IMR-90 (cell line): Measurements from ENCODE around the gene SLC35F3. TPM values are rescaled to one million over a fixed set of nuclear protein-coding genes. Genes with fewer than 3 reads are reported as not detected.

Experiments
- ATAC-seq: fragments of 200-7000 bp; cut with Tn5 transposase; 2 replicates; pipeline ENCODE4 v1.9.1; 2020; ENCODE audit warnings: low read depth, mild to moderate bottlenecking, moderate library complexity
- BruUV-seq: library from RNA; stranded (reverse); fragments of 400-500 nt; replicated peaks from 2 replicates; lab custom pipeline; 2021; lab: Mats Ljungman, UMichigan
- CTCF ChIA-PET: fragments of 300-600 bp; formaldehyde crosslinking; extraction: SDS; loops from one replicate; lab custom pipeline; 2021; ENCODE audit warnings: antibody characterized with exemption; lab: Yijun Ruan, JAX
- POLR2A ChIA-PET: fragments of 300-600 bp; sonication (Branson Sonifier 250); formaldehyde crosslinking; loops from one replicate; lab custom pipeline; 2022; ENCODE audit warnings: antibody characterized with exemption; ENCODE audit not compliant: unreplicated experiment; lab: Charles Lee
- DNase-seq: peaks from one replicate; pipeline ENCODE4 v3.0.0; 2013
- H2AFZ ChIP-seq: replicated peaks from 2 replicates; pipeline ENCODE3; 2013; ENCODE audit warnings: low read length, mild to moderate bottlenecking; ENCODE audit not compliant: poor library complexity
- H2AK5ac ChIP-seq: 2 replicates; pipeline ENCODE4 v1.6.1; 2013; ENCODE audit warnings: low read depth, low read length, inconsistent platforms
- H2AK9ac ChIP-seq: replicated peaks from 2 replicates; pipeline ENCODE3; 2013; ENCODE audit warnings: mild to moderate bottlenecking, low read depth, low read length, moderate library complexity; ENCODE audit not compliant: poor library complexity
- H2BK120ac ChIP-seq: 2 replicates; pipeline ENCODE4 v1.6.1; 2013; ENCODE audit warnings: low read depth, low read length, inconsistent platforms
- H2BK15ac ChIP-seq: 3 replicates; pipeline ENCODE4 v1.6.1; 2013; ENCODE audit warnings: low read depth, low read length, inconsistent platforms
- H2BK20ac ChIP-seq: 2 replicates; pipeline ENCODE4 v1.6.1; 2013; ENCODE audit warnings: low read depth, mild to moderate bottlenecking, inconsistent platforms, low read length, moderate library complexity
- H2BK5ac ChIP-seq: 2 replicates; pipeline ENCODE4 v1.6.1; 2013; ENCODE audit warnings: mild to moderate bottlenecking, low read depth, low read length, inconsistent platforms; ENCODE audit not compliant: poor library complexity, severe bottlenecking
- H3K14ac ChIP-seq: replicated peaks from 2 replicates; pipeline ENCODE4 v1.6.1; 2013; ENCODE audit warnings: low read depth, low read length, inconsistent platforms
- H3K18ac ChIP-seq: 2 replicates; pipeline ENCODE4 v1.6.1; 2013; ENCODE audit warnings: low read depth, low read length, control low read depth
- H3K23ac ChIP-seq: 2 replicates; pipeline ENCODE4 v1.6.1; 2013; ENCODE audit warnings: low read depth, low read length, inconsistent platforms
- H3K27ac ChIP-seq: 2 replicates; pipeline ENCODE4 v1.5.1; 2013; ENCODE audit warnings: mild to moderate bottlenecking, control low read depth, low read length; ENCODE audit not compliant: insufficient read depth
- H3K27me3 ChIP-seq: 2 replicates; pipeline ENCODE4 v1.6.1; 2013; ENCODE audit warnings: low read length; ENCODE audit not compliant: control insufficient read depth, insufficient read depth
- H3K36me3 ChIP-seq: 2 replicates; pipeline ENCODE4 v1.6.1; 2013; ENCODE audit warnings: low read length, mixed read lengths; ENCODE audit not compliant: control insufficient read depth, insufficient read depth
- H3K4ac ChIP-seq: 2 replicates; pipeline ENCODE4 v1.6.1; 2013; ENCODE audit warnings: low read depth, low read length, inconsistent platforms
- H3K4me1 ChIP-seq: 2 replicates; pipeline ENCODE4 v1.6.1; 2013; ENCODE audit warnings: low read length, mixed read lengths; ENCODE audit not compliant: control insufficient read depth, insufficient read depth
- H3K4me2 ChIP-seq: 2 replicates; pipeline ENCODE4 v1.6.1; 2013; ENCODE audit warnings: low read depth, mild to moderate bottlenecking, control low read depth, low read length, moderate library complexity
- H3K4me3 ChIP-seq: 2 replicates; pipeline ENCODE4 v1.5.1; 2013; ENCODE audit warnings: low read depth, mild to moderate bottlenecking, control low read depth, low read length, moderate library complexity; ENCODE audit not compliant: insufficient read depth
- H3K56ac ChIP-seq: 2 replicates; pipeline ENCODE4 v1.6.1; 2013; ENCODE audit warnings: low read length, inconsistent platforms; ENCODE audit not compliant: insufficient read depth; ENCODE audit errors: extremely low read depth
- H3K79me1 ChIP-seq, 2 experiments: 2 replicates each; pipeline ENCODE4 v1.6.1; 2013; ENCODE audit warnings: low read length in 2 of 2, inconsistent platforms in 1 of 2, low read depth in 1 of 2
- H3K9ac ChIP-seq: 2 replicates; pipeline ENCODE4 v1.6.1; 2013; ENCODE audit warnings: low read depth, low read length, control low read depth
- H3K9me1 ChIP-seq: 2 replicates; pipeline ENCODE4 v1.6.1; 2013; ENCODE audit warnings: low read length, inconsistent platforms; ENCODE audit not compliant: insufficient read depth
- H3K9me3 ChIP-seq: 2 replicates; pipeline ENCODE4 v1.6.1; 2013; ENCODE audit warnings: low read length; ENCODE audit not compliant: control insufficient read depth, insufficient read depth
- H4K20me1 ChIP-seq: 2 replicates; pipeline ENCODE4 v1.6.1; 2013; ENCODE audit warnings: low read length, inconsistent platforms; ENCODE audit not compliant: insufficient read depth
- H4K5ac ChIP-seq: 2 replicates; pipeline ENCODE4 v1.6.1; 2013; ENCODE audit warnings: mild to moderate bottlenecking, low read depth, low read length, control low read depth
- H4K8ac ChIP-seq, 2 experiments: 2 replicates each; pipeline ENCODE4 v1.6.1; 2013; ENCODE audit warnings: low read depth in 2 of 2, low read length in 2 of 2, control low read depth in 1 of 2, inconsistent platforms in 1 of 2
- H4K91ac ChIP-seq: 2 replicates; pipeline ENCODE4 v1.6.1; 2013; ENCODE audit warnings: low read depth, low read length, inconsistent platforms; ENCODE audit not compliant: insufficient read depth
- BHLHE40 ChIP-seq: fragments of 150-350 bp; IDR thresholded peaks from 2 replicates; pipeline ENCODE4 v1.6.1; 2016; ENCODE audit warnings: mild to moderate bottlenecking, low read depth, low read length
- CEBPB ChIP-seq: IDR thresholded peaks from 2 replicates; pipeline ENCODE4 v1.6.1; 2012; ENCODE audit warnings: low read depth, low read length, improper control_type of control experiment
- CHD1 ChIP-seq: IDR thresholded peaks from 2 replicates; pipeline ENCODE4 v1.6.1; 2012; ENCODE audit warnings: low read depth, low read length, improper control_type of control experiment
- CTCF ChIP-seq: conservative IDR thresholded peaks from 2 replicates; pipeline ENCODE4 v1.5.1; 2012; ENCODE audit warnings: mild to moderate bottlenecking, low read depth, low read length, improper control_type of control experiment
- ELK1 ChIP-seq: fragments of 150-350 bp; IDR thresholded peaks from 2 replicates; pipeline ENCODE4 v1.6.1; 2016; ENCODE audit warnings: low read depth, mild to moderate bottlenecking, low read length, moderate library complexity, borderline replicate concordance
- FOS ChIP-seq: fragments of 150-350 bp; IDR thresholded peaks from 2 replicates; pipeline ENCODE4 v1.6.1; 2016; ENCODE audit warnings: low read depth, low read length
- MAFK ChIP-seq: IDR thresholded peaks from 2 replicates; pipeline ENCODE4 v1.6.1; 2012; ENCODE audit warnings: low read depth, low read length, improper control_type of control experiment
- MAZ ChIP-seq: IDR thresholded peaks from 2 replicates; pipeline ENCODE4 v1.6.1; 2012; ENCODE audit warnings: low read depth, mild to moderate bottlenecking, low read length, improper control_type of control experiment, moderate library complexity, borderline replicate concordance
- MXI1 ChIP-seq: IDR thresholded peaks from 2 replicates; pipeline ENCODE4 v1.6.1; 2012; ENCODE audit warnings: low read depth, mild to moderate bottlenecking, low read length, moderate library complexity, borderline replicate concordance
- NFE2L2 ChIP-seq: fragments of 150-350 bp; IDR thresholded peaks from 2 replicates; pipeline ENCODE4 v1.6.1; 2016; ENCODE audit warnings: low read depth, mild to moderate bottlenecking, low read length
- POLR2A ChIP-seq: IDR thresholded peaks from 2 replicates; pipeline ENCODE4 v1.6.1; 2012; ENCODE audit warnings: mild to moderate bottlenecking, low read depth, low read length
- RAD21 ChIP-seq: IDR thresholded peaks from 2 replicates; pipeline ENCODE4 v1.6.1; 2012; ENCODE audit warnings: low read length, improper control_type of control experiment
- RCOR1 ChIP-seq: IDR thresholded peaks from 2 replicates; pipeline ENCODE4 v1.6.1; 2012; ENCODE audit warnings: mild to moderate bottlenecking, low read length, improper control_type of control experiment; ENCODE audit not compliant: insufficient replicate concordance
- RFX5 ChIP-seq: IDR thresholded peaks from 2 replicates; pipeline ENCODE4 v1.8.0; 2012; ENCODE audit warnings: low read depth, mild to moderate bottlenecking, low read length, moderate library complexity
- SMC3 ChIP-seq: fragments of 150-350 bp; IDR thresholded peaks from 2 replicates; pipeline ENCODE4 v1.6.1; 2016; ENCODE audit warnings: low read depth, mild to moderate bottlenecking, antibody characterized with exemption, low read length, moderate library complexity
- dilution Hi-C: fragments of 300-500 bp; cut with HindIII; formaldehyde crosslinking; loops from one replicate; pipeline ENCODE4 v1.14.3; 2018; ENCODE audit warnings: low sequenced_read_pairs; ENCODE audit not compliant: unreplicated experiment
- in situ Hi-C: fragments of 300-500 bp; cut with MboI; formaldehyde crosslinking; loops from 3 replicates; pipeline ENCODE4 v1.14.3; 2019; ENCODE audit warnings: low sequenced_read_pairs, inconsistent platforms, mixed read lengths
- intact Hi-C: fragments of 100-400 bp; cut with micrococcal nuclease; formaldehyde crosslinking; loops from 2 replicates; pipeline ENCODE4 v1.10.0; 2022
- polyA plus RNA-seq, 3 experiments: library from polyadenylated mRNA; depleted of rRNA; stranded (reverse); fragments of >200 nt; gene quantifications; 2 replicates each; pipeline ENCODE4 v1.2.3, GENCODE V29; 2012; ENCODE audit warnings: low replicate concordance in 1 of 3
- total RNA-seq: library from RNA; depleted of rRNA; stranded (reverse); fragments of >200 nt; gene quantifications from 2 replicates; pipeline ENCODE4 v1.2.3, GENCODE V29; 2012

SLC35F3 gene
- total and polyA plus RNA-seq, 2 of the 4 experiments (the other 2 are of a cell fraction): under 0.01 to 0.17 TPM

GRCh38 chr1:233907151-233907550, 2.7 kb downstream of the SLC35F3 start:
- Histone ChIP-seq H2AK9ac (no peak overlapping the region), H3K4me3 (no peak overlapping the region), H3K27ac (no peak overlapping the region), H3K4ac (no peak overlapping the region), H2BK20ac (no peak overlapping the region), H2AK5ac (no peak overlapping the region), H4K8ac (no peak overlapping the region), H4K91ac (no peak overlapping the region), H2BK5ac (no peak overlapping the region), H3K9ac (no peak overlapping the region), H3K4me1 (no peaks in the 10 kb centered on the region), H3K9me1 (no peaks in the 10 kb centered on the region), H4K20me1 (no peaks in the 10 kb centered on the region), H2AFZ (no peak overlapping the region), H3K9me3 (peaks cover 18% of the 10 kb centered on the region), H3K27me3 (peaks cover 2% of the 10 kb centered on the region; the same call in 1 of the 2 replicates), H3K56ac (no peak overlapping the region), H3K23ac (no peak overlapping the region), H4K5ac (no peak overlapping the region), H3K79me1 (no peaks in the 10 kb centered on the region), H2BK15ac (no peak overlapping the region), H3K18ac (no peak overlapping the region), H3K14ac (no peak overlapping the region), H3K36me3 (no peaks in the 10 kb centered on the region), H2BK120ac (no peak overlapping the region), H3K4me2 (no peak overlapping the region)
- dilution Hi-C loops (no loop called here), intact Hi-C loops (no loop called here), in situ Hi-C loops (no loop called here)
- no TSS peak for BruUV-seq
- no peak for ATAC-seq
- POLR2A ChIA-PET: no interaction called here
- DNase-seq: no peak
- CTCF ChIA-PET: no interaction called here
- no peak for TF ChIP-seq MAZ
- no peak for TF ChIP-seq CEBPB
- no peak for TF ChIP-seq BHLHE40
- TF ChIP-seq MAFK: no peak
- TF ChIP-seq SMC3: no peak
- TF ChIP-seq FOS: no peak
- TF ChIP-seq ELK1: no peak
- no peak for TF ChIP-seq CHD1
- TF ChIP-seq RCOR1: no peak
- TF ChIP-seq RFX5: no peak
- no peak for TF ChIP-seq CTCF
- no peak for TF ChIP-seq POLR2A
- no peak for TF ChIP-seq MXI1
- no peak for TF ChIP-seq RAD21
- no peak for TF ChIP-seq NFE2L2
